ENCODE measurements around the gene IL12RB2.

DNA sequence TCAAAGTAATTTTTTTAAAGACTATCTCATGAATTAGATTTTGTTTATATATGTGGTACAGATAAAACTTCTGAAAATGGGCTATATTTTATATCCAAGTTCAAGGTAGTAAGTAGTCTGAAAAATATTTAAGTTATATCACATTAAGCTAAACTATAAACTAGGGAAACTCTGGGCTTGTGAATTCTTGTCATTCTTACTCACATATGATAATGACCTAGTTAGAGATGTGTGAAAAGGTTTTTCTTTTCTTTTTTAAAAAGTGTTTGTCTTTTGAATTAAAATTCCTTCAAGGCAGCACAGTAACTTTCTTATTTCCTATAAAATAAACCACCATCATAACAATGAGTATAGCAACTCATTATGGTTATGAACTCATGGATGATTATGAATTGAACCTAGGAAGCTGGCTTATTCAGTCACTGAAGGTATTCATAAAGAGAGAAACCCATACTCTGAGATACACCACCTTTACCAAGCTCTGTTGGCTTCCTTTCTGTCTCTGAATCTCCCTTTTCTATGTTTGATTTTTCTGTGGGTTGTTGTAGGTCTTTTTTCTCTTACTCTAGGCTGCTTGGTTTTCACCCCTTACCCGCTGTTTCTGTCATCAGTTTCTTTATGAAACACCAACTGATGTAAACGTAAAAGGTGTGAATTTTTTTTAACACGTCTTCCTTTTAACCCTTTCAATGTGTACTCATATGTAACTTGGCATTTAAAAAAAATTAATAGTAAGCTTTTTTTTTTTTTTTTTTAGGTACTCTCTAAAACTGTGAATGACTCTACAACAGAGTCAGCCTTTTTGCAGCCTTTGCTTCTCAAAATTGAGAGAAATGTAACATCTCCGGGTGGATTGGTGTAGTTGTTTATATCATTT is 25.2 kb downstream of the IL12RB2 start:
- TF ChIP-seq, protein P1, sequence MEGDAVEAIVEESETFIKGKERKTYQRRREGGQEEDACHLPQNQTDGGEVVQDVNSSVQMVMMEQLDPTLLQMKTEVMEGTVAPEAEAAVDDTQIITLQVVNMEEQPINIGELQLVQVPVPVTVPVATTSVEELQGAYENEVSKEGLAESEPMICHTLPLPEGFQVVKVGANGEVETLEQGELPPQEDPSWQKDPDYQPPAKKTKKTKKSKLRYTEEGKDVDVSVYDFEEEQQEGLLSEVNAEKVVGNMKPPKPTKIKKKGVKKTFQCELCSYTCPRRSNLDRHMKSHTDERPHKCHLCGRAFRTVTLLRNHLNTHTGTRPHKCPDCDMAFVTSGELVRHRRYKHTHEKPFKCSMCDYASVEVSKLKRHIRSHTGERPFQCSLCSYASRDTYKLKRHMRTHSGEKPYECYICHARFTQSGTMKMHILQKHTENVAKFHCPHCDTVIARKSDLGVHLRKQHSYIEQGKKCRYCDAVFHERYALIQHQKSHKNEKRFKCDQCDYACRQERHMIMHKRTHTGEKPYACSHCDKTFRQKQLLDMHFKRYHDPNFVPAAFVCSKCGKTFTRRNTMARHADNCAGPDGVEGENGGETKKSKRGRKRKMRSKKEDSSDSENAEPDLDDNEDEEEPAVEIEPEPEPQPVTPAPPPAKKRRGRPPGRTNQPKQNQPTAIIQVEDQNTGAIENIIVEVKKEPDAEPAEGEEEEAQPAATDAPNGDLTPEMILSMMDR (IDR thresholded peaks at IDR 0.05) = no peak
- TF ChIP-seq ZFX (IDR thresholded peaks at IDR 0.05; ENCODE audit: borderline replicate concordance) = no peak
